Measurements from ENCODE around the gene RAB30. TPM values are rescaled to one million over a fixed set of nuclear protein-coding genes. Genes with fewer than 3 reads are reported as not detected.

RAB30 gene
- total and polyA plus RNA-seq, 9 of the 15 experiments (the other 6 are each of a cell fraction or from before 2014, with no cell fraction given) = 0.29 to 1.3 (median 1.0) TPM

GRCh38 chr11:83092488-83093384 lies 21.0 kb upstream of the RAB30 start:
- Histone ChIP-seq H3K9me3 (replicated peaks; ENCODE audit: control insufficient read depth, insufficient read depth, low read depth, low read length) (no peaks in the 10 kb centered on the region), H3K79me2 (ENCODE audit: control insufficient read depth, insufficient read depth, low read length) (no peaks in the 10 kb centered on the region), H3K27ac (ENCODE audit: extremely low read depth, low read depth, low read length) (no peak overlapping the region), H2AFZ (ENCODE audit: low read depth, low read length) (no peak overlapping the region), H4K20me1 (replicated peaks; ENCODE audit: control insufficient read depth, insufficient read depth, low read length) (no peaks in the 10 kb centered on the region), H3K4me3 (no peak overlapping the region), H3K36me3 (ENCODE audit: control insufficient read depth, insufficient read depth, low read length) (no peaks in the 10 kb centered on the region), H3K27me3 (ENCODE audit: control insufficient read depth in 2 of 2, insufficient read depth in 2 of 2, low read length in 2 of 2) (no peaks in the 10 kb centered on the region), H3K4me2 (ENCODE audit: insufficient read depth, low read length) (no peak overlapping the region), H3K4me1 (replicated peaks in 1 of 2; ENCODE audit: control insufficient read depth in 2 of 2, insufficient read depth in 2 of 2, low read length in 2 of 2) (peaks cover 9 to 14% of the 10 kb centered on the region in 2 experiments; a peak in 3 of 5 replicates), H3K9ac (ENCODE audit: insufficient read depth in 1 of 2, low read depth in 2 of 2, low read length in 2 of 2) (peak overlapping the region in 1 of 2 experiments; percentile 48; a peak in 1 of 4 replicates), H3K9me1 (ENCODE audit: control insufficient read depth, insufficient read depth, low read length) (no peaks in the 10 kb centered on the region)
- intact Hi-C loops (cut with micrococcal nuclease) = no loop called here
- DNase-seq (ENCODE audit: extremely low read depth in 1 of 4, low spot score in 3 of 4) = peak in 1 of 4 experiments; percentile 19
- TF ChIP-seq RBM14 (IDR thresholded peaks at IDR 0.05; ENCODE audit: borderline replicate concordance, insufficient read depth, low read depth, low read length) (no peak), NR2F6 (CRISPR knock-in tag; IDR thresholded peaks at IDR 0.05) (no peak), CBFA2T2 (conservative IDR thresholded peaks at IDR 0.05) (peak; percentile 44), TCF3 (CRISPR knock-in tag; IDR thresholded peaks at IDR 0.05) (peak; percentile 21; the same call in 1 of the 2 replicates), TFAM (CRISPR knock-in tag; conservative IDR thresholded peaks at IDR 0.05) (no peak), FOXM1 (IDR thresholded peaks at IDR 0.05; ENCODE audit: low read depth) (no peak), FOXM1 (CRISPR knock-in tag; IDR thresholded peaks at IDR 0.05; ENCODE audit: low read depth) (no peak), ZNF24 (IDR thresholded peaks at IDR 0.05) (no peak), MECOM (CRISPR knock-in tag; IDR thresholded peaks at IDR 0.05) (no peak), KDM4B (IDR thresholded peaks at IDR 0.05; ENCODE audit: borderline replicate concordance in 2 of 2, low read depth in 1 of 2) (no peak), MCM2 (IDR thresholded peaks at IDR 0.05; ENCODE audit: low read depth) (no peak), ZNF133 (CRISPR knock-in tag; IDR thresholded peaks at IDR 0.05) (no peak), TEAD4 (IDR thresholded peaks at IDR 0.05; ENCODE audit: low read length) (peak; percentile 58; the same call in 1 of the 2 replicates), TEAD4 (CRISPR knock-in tag; IDR thresholded peaks at IDR 0.05; ENCODE audit: borderline replicate concordance) (no peak), PTBP1 (IDR thresholded peaks at IDR 0.05; ENCODE audit: low read depth, low read length) (no peak), ZBED1 (IDR thresholded peaks at IDR 0.05) (no peak), MEIS2 (IDR thresholded peaks at IDR 0.05; ENCODE audit: partially characterized antibody) (peak; percentile 14), CBFA2T3 (IDR thresholded peaks at IDR 0.05) (peak; percentile 69), ZSCAN29 (IDR thresholded peaks at IDR 0.05) (no peak)
- TF ChIP-seq, protein P1, sequence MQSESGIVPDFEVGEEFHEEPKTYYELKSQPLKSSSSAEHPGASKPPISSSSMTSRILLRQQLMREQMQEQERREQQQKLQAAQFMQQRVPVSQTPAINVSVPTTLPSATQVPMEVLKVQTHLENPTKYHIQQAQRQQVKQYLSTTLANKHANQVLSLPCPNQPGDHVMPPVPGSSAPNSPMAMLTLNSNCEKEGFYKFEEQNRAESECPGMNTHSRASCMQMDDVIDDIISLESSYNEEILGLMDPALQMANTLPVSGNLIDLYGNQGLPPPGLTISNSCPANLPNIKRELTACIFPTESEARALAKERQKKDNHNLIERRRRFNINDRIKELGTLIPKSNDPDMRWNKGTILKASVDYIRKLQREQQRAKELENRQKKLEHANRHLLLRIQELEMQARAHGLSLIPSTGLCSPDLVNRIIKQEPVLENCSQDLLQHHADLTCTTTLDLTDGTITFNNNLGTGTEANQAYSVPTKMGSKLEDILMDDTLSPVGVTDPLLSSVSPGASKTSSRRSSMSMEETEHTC (IDR thresholded peaks at IDR 0.05) = no peak
- TF ChIP-seq, protein P2, sequence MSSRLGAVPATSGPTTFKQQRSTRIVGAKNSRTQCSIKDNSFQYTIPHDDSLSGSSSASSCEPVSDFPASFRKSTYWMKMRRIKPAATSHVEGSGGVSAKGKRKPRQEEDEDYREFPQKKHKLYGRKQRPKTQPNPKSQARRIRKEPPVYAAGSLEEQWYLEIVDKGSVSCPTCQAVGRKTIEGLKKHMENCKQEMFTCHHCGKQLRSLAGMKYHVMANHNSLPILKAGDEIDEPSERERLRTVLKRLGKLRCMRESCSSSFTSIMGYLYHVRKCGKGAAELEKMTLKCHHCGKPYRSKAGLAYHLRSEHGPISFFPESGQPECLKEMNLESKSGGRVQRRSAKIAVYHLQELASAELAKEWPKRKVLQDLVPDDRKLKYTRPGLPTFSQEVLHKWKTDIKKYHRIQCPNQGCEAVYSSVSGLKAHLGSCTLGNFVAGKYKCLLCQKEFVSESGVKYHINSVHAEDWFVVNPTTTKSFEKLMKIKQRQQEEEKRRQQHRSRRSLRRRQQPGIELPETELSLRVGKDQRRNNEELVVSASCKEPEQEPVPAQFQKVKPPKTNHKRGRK (tag; IDR thresholded peaks at IDR 0.05) = no peak
- CTCF ChIA-PET (ENCODE audit: low intra/inter-chr PET ratio) = no interaction called here
- 36% methylated on average over 2 of the region's 2 CpGs for WGBS (ENCODE audit: insufficient coverage, low coverage, missing lambda C conversion rate)
- POLR2A ChIA-PET = interaction anchor here (0.6 to 2.2 kb wide), 6 partner anchors 8 to 64 kb away, joined by 3 to 7 read pairs (median 4); partner anchors contain the start of gene PCF11
- in situ Hi-C loops (cut with MboI) = loop anchor here (25.0 kb wide), 1 partner anchor 720 kb away; no protein-coding TSS in a partner anchor
- FAIRE-seq = no peak
- peak; percentile 23; the same call in 2 of the 3 replicates for ATAC-seq
- no TSS peak for BruUV-seq (replicated peaks)
